Mesenchymal stem cell (in vitro differentiated cells and primary cell): ENCODE results near the gene ARFRP1.
A peak's percentile ranks its signal among the peaks of the same experiment; 100 is the strongest.

ENCODE experiments used
- DNase-seq: peaks from one replicate; pipeline ENCODE4 v3.0.0-alpha.2; 2013
- H2AFZ ChIP-seq: one replicate; pipeline ENCODE4 v1.6.1; 2013; ENCODE audit warnings: low read depth, mild to moderate bottlenecking, control low read depth, inconsistent platforms, low read length, moderate library complexity
- H2AK5ac ChIP-seq: 2 replicates; pipeline ENCODE4 v1.6.1; 2013; ENCODE audit warnings: low read length, moderate library complexity, mild to moderate bottlenecking, inconsistent platforms; ENCODE audit not compliant: severe bottlenecking
- H2BK120ac ChIP-seq: one replicate; pipeline ENCODE4 v1.6.1; 2013; ENCODE audit warnings: low read depth, mild to moderate bottlenecking, inconsistent platforms, low read length, moderate library complexity
- H2BK12ac ChIP-seq, 2 experiments: one replicate each; pipeline ENCODE4 v1.6.1; 2013; ENCODE audit warnings: inconsistent platforms in 2 of 2, low read length in 2 of 2, mild to moderate bottlenecking in 2 of 2, moderate library complexity in 2 of 2, control low read depth in 1 of 2
- H2BK15ac ChIP-seq: one replicate; pipeline ENCODE4 v1.6.1; 2013; ENCODE audit warnings: mild to moderate bottlenecking, low read depth, inconsistent platforms; ENCODE audit not compliant: poor library complexity, severe bottlenecking
- H2BK5ac ChIP-seq: 2 replicates; pipeline ENCODE4 v1.6.1; 2013; ENCODE audit warnings: low read depth, mild to moderate bottlenecking, low read length, control low read depth, inconsistent platforms; ENCODE audit not compliant: poor library complexity, severe bottlenecking
- H3K14ac ChIP-seq, 2 experiments: one replicate each; pipeline ENCODE4 v1.6.1; 2013; ENCODE audit warnings: inconsistent platforms in 2 of 2, low read length in 2 of 2, control low read depth in 1 of 2, mild to moderate bottlenecking in 1 of 2, moderate library complexity in 1 of 2
- H3K18ac ChIP-seq, 2 experiments: one replicate each; pipeline ENCODE4 v1.6.1; 2013; ENCODE audit warnings: inconsistent platforms in 2 of 2, low read length in 2 of 2, control low read depth in 1 of 2, low read depth in 1 of 2, mild to moderate bottlenecking in 1 of 2
- H3K23ac ChIP-seq, 2 experiments: one replicate each; pipeline ENCODE4 v1.6.1; 2013; ENCODE audit warnings: inconsistent platforms in 2 of 2, low read length in 2 of 2, mild to moderate bottlenecking in 2 of 2, moderate library complexity in 2 of 2, control low read depth in 1 of 2
- H3K27ac ChIP-seq: 2 replicates; pipeline ENCODE4 v1.5.1; 2013; ENCODE audit warnings: mild to moderate bottlenecking, moderate library complexity, low read length, control low read depth, inconsistent platforms; ENCODE audit not compliant: poor library complexity, severe bottlenecking
- H3K27me3 ChIP-seq, 2 experiments: 2 replicates each; pipeline versions ENCODE4 v1.6.1 to v1.7.0; 2013; ENCODE audit warnings: low read length in 2 of 2, mild to moderate bottlenecking in 2 of 2, moderate library complexity in 2 of 2, control low read depth in 1 of 2, inconsistent platforms in 1 of 2; ENCODE audit not compliant: control insufficient read depth in 1 of 2, insufficient read depth in 1 of 2
- H3K36me3 ChIP-seq, 2 experiments: 2 replicates each; pipeline versions ENCODE4 v1.6.1 to v1.7.0; 2013; ENCODE audit warnings: low read length in 2 of 2, control low read depth in 1 of 2, inconsistent platforms in 1 of 2, low read depth in 1 of 2, mild to moderate bottlenecking in 1 of 2; ENCODE audit not compliant: insufficient read depth in 2 of 2, control insufficient read depth in 1 of 2
- H3K4ac ChIP-seq, 2 experiments: one replicate each; pipeline ENCODE4 v1.6.1; 2013; ENCODE audit warnings: inconsistent platforms in 2 of 2, low read length in 2 of 2, mild to moderate bottlenecking in 2 of 2, moderate library complexity in 2 of 2, control low read depth in 1 of 2, low read depth in 1 of 2
- H3K4me1 ChIP-seq: 2 replicates; pipeline ENCODE4 v1.6.1; 2013; ENCODE audit warnings: low read depth, low read length, control low read depth; ENCODE audit not compliant: control insufficient read depth, insufficient read depth
- H3K4me2 ChIP-seq: 2 replicates; pipeline ENCODE4 v1.6.1; 2013; ENCODE audit warnings: low read length, mild to moderate bottlenecking, inconsistent platforms; ENCODE audit not compliant: poor library complexity, severe bottlenecking
- H3K4me3 ChIP-seq, 2 experiments: 2 replicates each; pipeline versions ENCODE4 v1.5.1 to v1.7.0; 2013; ENCODE audit warnings: low read length in 2 of 2, mild to moderate bottlenecking in 2 of 2, control low read depth in 1 of 2, low read depth in 1 of 2; ENCODE audit not compliant: insufficient read depth in 1 of 2
- H3K79me1 ChIP-seq: replicated peaks from 2 replicates; pipeline ENCODE4 v1.6.1; 2013; ENCODE audit warnings: mild to moderate bottlenecking, control low read depth, low read length, inconsistent platforms; ENCODE audit not compliant: poor library complexity, severe bottlenecking
- H3K9ac ChIP-seq: 2 replicates; pipeline ENCODE4 v1.7.0; 2013; ENCODE audit warnings: mild to moderate bottlenecking, low read length, moderate library complexity
- H3K9me3 ChIP-seq: 2 replicates; pipeline ENCODE4 v1.7.0; 2013; ENCODE audit warnings: mild to moderate bottlenecking, low read length; ENCODE audit not compliant: control insufficient read depth
- H4K8ac ChIP-seq: one replicate; pipeline ENCODE4 v1.6.1; 2013; ENCODE audit warnings: inconsistent platforms, mild to moderate bottlenecking, low read length, moderate library complexity
- H4K91ac ChIP-seq: one replicate; pipeline ENCODE4 v1.6.1; 2013; ENCODE audit warnings: mild to moderate bottlenecking, low read length, inconsistent platforms
- WGBS: methylation state at CpG from one replicate; pipeline ENCODE4 v1.1.7; 2013; ENCODE audit warnings: mixed read lengths; 5-methylcytosine and 5-hydroxymethylcytosine counted together

Gene ARFRP1

DNA sequence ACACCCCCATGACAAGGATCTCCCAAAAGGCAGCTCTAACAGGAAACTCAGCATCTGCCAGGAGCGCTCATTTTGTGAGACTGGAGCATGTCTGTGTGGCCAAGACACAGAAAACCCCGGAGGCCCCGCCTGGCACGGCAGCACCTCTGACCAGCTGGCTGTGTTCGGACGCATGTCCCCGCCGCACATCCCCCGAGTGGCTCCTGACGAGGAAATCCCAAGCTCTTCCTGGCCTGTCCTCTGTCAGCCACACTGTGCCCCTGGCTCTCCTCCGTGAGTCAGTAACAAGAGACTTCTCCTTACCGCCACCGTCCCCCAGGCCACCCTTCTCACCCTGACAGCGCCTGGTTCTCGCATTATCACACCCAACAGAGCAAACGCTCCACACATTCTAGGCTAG lies 46.2 kb upstream of the ARFRP1 start:
- no peak for DNase-seq
- WGBS = 78% methylated on average over 10 of the region's 16 CpGs
- H3K4me2 ChIP-seq = no peak overlapping the region
- H3K4me3 ChIP-seq = no peak overlapping the region
- no peaks in the 10 kb centered on the region for H3K4me1 ChIP-seq
- H2AFZ ChIP-seq = no peak overlapping the region
- H3K79me1 ChIP-seq = peaks cover 4% of the 10 kb centered on the region
- H2BK12ac ChIP-seq = no peak overlapping the region
- H3K23ac ChIP-seq = no peak overlapping the region
- no peaks in the 10 kb centered on the region for H3K9me3 ChIP-seq
- no peak overlapping the region for H4K91ac ChIP-seq
- H3K27me3 ChIP-seq = peaks cover 0 to 7% of the 10 kb centered on the region in 2 experiments
- no peak overlapping the region for H3K9ac ChIP-seq
- no peak overlapping the region for H2BK15ac ChIP-seq
- H3K14ac ChIP-seq = no peak overlapping the region
- H3K27ac ChIP-seq = no peak overlapping the region
- peak overlapping the region; percentile 27 for H4K8ac ChIP-seq
- no peak overlapping the region for H2BK120ac ChIP-seq
- no peak overlapping the region for H2BK5ac ChIP-seq
- no peak overlapping the region for H3K4ac ChIP-seq
- H3K18ac ChIP-seq = no peak overlapping the region
- no peak overlapping the region for H2AK5ac ChIP-seq
- peaks cover 0 to 38% of the 10 kb centered on the region in 2 experiments for H3K36me3 ChIP-seq

DNA sequence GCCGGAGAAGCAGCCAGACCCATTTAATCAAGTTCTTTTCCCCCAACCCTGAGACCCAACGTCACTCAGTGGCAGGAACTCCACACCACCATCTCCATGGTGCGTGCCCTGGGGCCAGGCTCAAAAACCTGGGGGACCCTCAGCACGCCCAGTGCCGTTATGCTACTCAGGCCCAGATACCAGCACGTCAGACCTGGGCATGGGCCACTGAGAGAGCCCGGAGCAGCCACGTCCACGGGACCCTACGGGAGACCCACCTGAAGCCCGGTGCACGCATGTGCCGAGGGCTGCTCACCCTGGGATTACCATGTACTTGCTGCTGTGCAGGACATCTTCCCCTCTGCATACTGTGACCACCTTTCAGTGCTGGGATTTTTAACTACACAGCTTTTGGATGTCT lies 45.6 kb upstream of the ARFRP1 start:
- H4K91ac ChIP-seq = no peak overlapping the region
- H2BK5ac ChIP-seq = no peak overlapping the region
- no peak overlapping the region for H3K4me3 ChIP-seq
- H3K4ac ChIP-seq = no peak overlapping the region
- no peak overlapping the region for H2BK15ac ChIP-seq
- no peak overlapping the region for H2BK12ac ChIP-seq
- H3K4me1 ChIP-seq = no peaks in the 10 kb centered on the region
- H3K79me1 ChIP-seq = peaks cover 4% of the 10 kb centered on the region
- H3K9me3 ChIP-seq = no peaks in the 10 kb centered on the region
- H3K14ac ChIP-seq = no peak overlapping the region
- DNase-seq = no peak
- peaks cover 0 to 42% of the 10 kb centered on the region in 2 experiments for H3K36me3 ChIP-seq
- H3K4me2 ChIP-seq = no peak overlapping the region
- H3K9ac ChIP-seq = no peak overlapping the region
- no peak overlapping the region for H4K8ac ChIP-seq
- H3K27ac ChIP-seq = no peak overlapping the region
- H3K27me3 ChIP-seq = peaks cover 0 to 7% of the 10 kb centered on the region in 2 experiments
- no peak overlapping the region for H2BK120ac ChIP-seq
- H2AK5ac ChIP-seq = no peak overlapping the region
- no peak overlapping the region for H3K18ac ChIP-seq
- WGBS = 96% methylated on average over 13 of the region's 13 CpGs
- no peak overlapping the region for H3K23ac ChIP-seq
- H2AFZ ChIP-seq = no peak overlapping the region

DNA sequence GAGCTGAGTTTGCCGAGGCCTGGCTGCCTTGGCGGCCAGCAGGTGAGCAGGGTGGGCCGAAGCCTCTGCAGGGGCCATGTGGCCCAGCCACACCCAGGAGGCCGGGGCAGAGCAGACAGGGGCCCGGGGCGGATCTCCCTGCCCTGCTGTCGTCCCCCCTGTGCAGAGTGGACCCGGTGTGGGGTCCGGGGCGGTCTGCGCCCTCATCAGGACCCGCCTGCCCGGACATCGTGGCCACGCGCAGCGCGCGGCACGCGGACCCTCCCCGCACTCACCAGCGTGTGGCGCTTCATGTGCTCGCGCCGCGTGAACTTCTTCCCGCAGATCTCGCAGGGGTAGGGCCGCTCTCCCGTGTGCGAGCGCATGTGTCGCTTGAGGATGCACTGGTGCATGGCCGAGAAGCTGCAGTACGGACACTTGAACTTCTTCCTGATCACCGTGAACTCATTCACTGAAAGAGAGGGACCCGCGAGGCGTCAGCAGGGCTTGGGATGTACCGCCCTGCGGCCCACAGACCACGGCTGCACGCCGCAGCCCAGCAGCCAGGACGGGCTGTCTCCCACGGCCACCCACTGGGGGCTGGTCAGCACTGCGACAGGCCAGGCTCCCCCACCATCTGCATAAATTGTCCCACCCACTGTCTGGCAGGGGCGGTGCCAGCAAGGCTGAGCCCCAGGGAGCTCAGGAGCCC lies 44.8 kb upstream of the ARFRP1 start:
- Histone ChIP-seq H3K4me1 (no peaks in the 10 kb centered on the region), H3K14ac (no peak overlapping the region), H2AFZ (no peak overlapping the region), H3K23ac (no peak overlapping the region), H3K4me2 (no peak overlapping the region), H3K9ac (no peak overlapping the region), H2BK120ac (no peak overlapping the region), H3K36me3 (peaks cover 0 to 43% of the 10 kb centered on the region in 2 experiments), H3K4me3 (no peak overlapping the region), H3K27ac (no peak overlapping the region), H3K9me3 (no peaks in the 10 kb centered on the region), H3K18ac (no peak overlapping the region), H3K27me3 (peaks cover 0 to 7% of the 10 kb centered on the region in 2 experiments), H2BK15ac (no peak overlapping the region), H2BK12ac (no peak overlapping the region), H3K4ac (no peak overlapping the region), H2AK5ac (no peak overlapping the region), H2BK5ac (no peak overlapping the region), H4K8ac (no peak overlapping the region), H3K79me1 (peaks cover 4% of the 10 kb centered on the region), H4K91ac (peak overlapping the region; percentile 16)
- WGBS = 96% methylated on average over 48 of the region's 50 CpGs
- no peak for DNase-seq

DNA sequence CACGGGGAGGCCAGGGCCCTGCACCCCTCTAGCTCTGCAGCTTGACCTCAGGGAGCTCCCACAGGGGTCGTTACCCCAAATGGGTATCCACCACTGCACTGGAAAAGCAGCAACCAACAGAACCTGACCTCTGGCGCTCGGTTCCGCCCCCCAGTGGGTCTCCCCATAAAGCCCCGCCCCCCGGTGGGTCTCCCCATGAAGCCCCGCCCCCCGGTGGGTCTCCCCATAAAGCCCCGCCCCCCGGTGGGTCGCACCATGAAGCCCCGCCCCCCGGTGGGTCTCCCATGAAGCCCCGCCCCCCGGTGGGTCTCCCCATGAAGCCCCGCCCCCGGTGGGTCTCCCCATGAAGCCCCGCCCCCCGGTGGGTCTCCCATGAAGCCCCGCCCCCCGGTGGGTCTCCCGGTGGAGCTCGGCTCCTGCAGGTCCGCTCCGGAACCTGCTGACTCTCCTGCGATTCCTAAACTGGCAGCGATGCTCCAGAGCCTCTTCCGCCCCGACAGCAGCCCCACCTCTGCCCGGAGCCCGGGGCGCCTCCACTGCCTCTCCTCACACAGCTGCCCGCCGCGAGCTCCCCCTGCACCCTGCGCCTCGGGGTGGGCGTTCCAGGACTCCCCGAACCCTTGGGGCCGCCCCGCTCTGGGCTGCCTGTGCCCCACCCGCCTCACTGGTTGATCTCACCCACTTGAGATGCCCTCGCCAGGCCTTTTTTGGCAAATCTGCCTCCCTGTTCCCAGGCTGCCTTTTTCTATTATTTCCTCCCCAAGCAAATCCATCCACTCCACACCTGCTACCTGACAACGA lies 43.9 kb upstream of the ARFRP1 start:
- no peaks in the 10 kb centered on the region for H3K9me3 ChIP-seq
- H4K91ac ChIP-seq = no peak overlapping the region
- H3K4me3 ChIP-seq = no peak overlapping the region
- WGBS = 91% methylated on average over 31 of the region's 45 CpGs
- H2AFZ ChIP-seq = no peak overlapping the region
- no peak overlapping the region for H3K14ac ChIP-seq
- peak overlapping the region; percentile 36 for H2BK15ac ChIP-seq
- H3K27ac ChIP-seq = no peak overlapping the region
- H2BK5ac ChIP-seq = no peak overlapping the region
- peaks cover 0 to 44% of the 10 kb centered on the region in 2 experiments for H3K36me3 ChIP-seq
- no peak overlapping the region for H3K4me2 ChIP-seq
- no peak overlapping the region for H3K9ac ChIP-seq
- DNase-seq = no peak
- H2BK12ac ChIP-seq = no peak overlapping the region
- no peak overlapping the region for H4K8ac ChIP-seq
- no peak overlapping the region for H2BK120ac ChIP-seq
- H3K4me1 ChIP-seq = no peaks in the 10 kb centered on the region
- no peak overlapping the region for H2AK5ac ChIP-seq
- no peak overlapping the region for H3K18ac ChIP-seq
- H3K4ac ChIP-seq = no peak overlapping the region
- no peak overlapping the region for H3K23ac ChIP-seq
- peaks cover 0 to 7% of the 10 kb centered on the region in 2 experiments for H3K27me3 ChIP-seq
- H3K79me1 ChIP-seq = peaks cover 4% of the 10 kb centered on the region
